Endodermal cell (in vitro differentiated cells): Measurements from ENCODE around the gene PTCHD1. TPM values are rescaled to one million over a fixed set of nuclear protein-coding genes. Genes with fewer than 3 reads are reported as not detected.

Experiments
- DNase-seq: peaks from one replicate; pipeline ENCODE4 v3.0.0-alpha.2; 2017
- H3K27ac ChIP-seq: 2 replicates; pipeline ENCODE4 v1.5.1; 2013; ENCODE audit warnings: mild to moderate bottlenecking, low read depth, low read length, moderate library complexity
- H3K27me3 ChIP-seq: 2 replicates; pipeline ENCODE4 v1.6.1; 2013; ENCODE audit warnings: mild to moderate bottlenecking, low read length, moderate library complexity; ENCODE audit not compliant: insufficient read depth, control insufficient read depth, poor library complexity, severe bottlenecking
- H3K36me3 ChIP-seq: 2 replicates; pipeline ENCODE4 v1.7.0; 2013; ENCODE audit warnings: mild to moderate bottlenecking, low read length, moderate library complexity; ENCODE audit not compliant: control insufficient read depth, insufficient read depth
- H3K4me1 ChIP-seq: one replicate; pipeline ENCODE4 v1.7.0; 2013; ENCODE audit warnings: low read length; ENCODE audit not compliant: control insufficient read depth, insufficient read depth
- H3K4me3 ChIP-seq: 2 replicates; pipeline ENCODE4 v1.5.1; 2013; ENCODE audit warnings: mild to moderate bottlenecking, low read length, moderate library complexity
- H3K9ac ChIP-seq: 2 replicates; pipeline ENCODE4 v1.6.1; 2013; ENCODE audit warnings: mild to moderate bottlenecking, low read length, moderate library complexity; ENCODE audit not compliant: poor library complexity, severe bottlenecking; ENCODE audit errors: extremely low read depth
- H3K9me3 ChIP-seq: 2 replicates; pipeline ENCODE4 v1.6.1; 2013; ENCODE audit warnings: mild to moderate bottlenecking, low read length, moderate library complexity; ENCODE audit not compliant: control insufficient read depth
- H3K27ac Mint-ChIP-seq: 2 replicates; pipeline ENCODE4 v1.8.0; 2020; ENCODE audit warnings: mixed read lengths
- H3K27me3 Mint-ChIP-seq: 2 replicates; pipeline ENCODE4 v1.8.0; 2021; ENCODE audit warnings: mild to moderate bottlenecking, mixed read lengths; ENCODE audit not compliant: insufficient read depth
- H3K36me3 Mint-ChIP-seq: 2 replicates; pipeline ENCODE4 v1.8.0; 2020; ENCODE audit warnings: low read depth, mixed read lengths
- H3K4me1 Mint-ChIP-seq: 2 replicates; pipeline ENCODE4 v1.8.0; 2020; ENCODE audit warnings: mixed read lengths
- H3K4me3 Mint-ChIP-seq: 2 replicates; pipeline ENCODE4 v1.8.0; 2020; ENCODE audit warnings: mild to moderate bottlenecking, moderate library complexity, mixed read lengths
- H3K9me3 Mint-ChIP-seq: 2 replicates; pipeline ENCODE4 v1.8.0; 2020; ENCODE audit warnings: mild to moderate bottlenecking, mixed read lengths
- CTCF ChIP-seq: fragments of 200-600 bp; sonication (generic); conservative IDR thresholded peaks from 2 replicates; pipeline ENCODE4 v1.5.0; 2021; ENCODE audit warnings: antibody characterized with exemption, mild to moderate bottlenecking
- WGBS, 2 experiments: methylation state at CpG; one replicate each; pipeline versions ENCODE4 v1.1.5 to v1.1.7; 2013; ENCODE audit warnings: missing lambda C conversion rate in 2 of 2, mixed read lengths in 1 of 2; ENCODE audit not compliant: insufficient coverage in 1 of 2, insufficient read length in 1 of 2; 5-methylcytosine and 5-hydroxymethylcytosine counted together
- total RNA-seq, 2 donors: library from RNA; stranded (reverse); fragmentation: NEBNext Ultra II Directional in 1 of 2; extraction: Animal tissue kit (Norgen Biotek cat#: 25700) in 1 of 2; gene quantifications; 2 replicates in 1 of 2; 3 replicates in 1 of 2; pipeline ENCODE4 v1.2.1, GENCODE V29; 2021

The PTCHD1 gene
- total RNA-seq, 2 donors from 2014 or later: 0.92 to 0.95 TPM

DNA sequence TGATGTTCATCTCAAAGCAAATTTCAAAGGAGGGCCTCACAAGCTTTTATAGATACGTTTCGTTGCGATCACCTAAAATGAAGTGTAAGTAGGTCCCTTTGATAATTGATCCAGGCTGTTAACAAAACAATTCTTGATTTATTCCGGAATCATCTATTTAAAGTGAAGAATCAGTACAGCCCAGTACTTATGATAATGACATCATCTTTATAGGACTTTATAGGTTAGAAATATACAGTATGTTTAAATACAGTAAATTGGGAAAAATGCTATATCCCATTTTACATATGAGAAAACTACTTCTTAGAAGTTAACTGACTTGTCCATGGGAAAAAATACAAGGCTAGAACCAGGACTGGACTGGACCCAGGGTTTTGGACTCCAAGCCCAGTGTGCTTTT is 3.7 kb downstream of the PTCHD1 start:
- Mint-ChIP-seq H3K9me3 (no peaks in the 10 kb centered on the region), H3K36me3 (no peaks in the 10 kb centered on the region), H3K4me1 (peaks cover 22% of the 10 kb centered on the region), H3K27me3 (peaks cover 44% of the 10 kb centered on the region), H3K4me3 (no peak overlapping the region), H3K27ac (no peak overlapping the region)
- DNase-seq: no peak
- Histone ChIP-seq H3K27ac (no peak overlapping the region), H3K9me3 (no peaks in the 10 kb centered on the region), H3K36me3 (no peaks in the 10 kb centered on the region), H3K27me3 (peaks cover 33% of the 10 kb centered on the region), H3K4me3 (no peak overlapping the region), H3K4me1 (no peaks in the 10 kb centered on the region), H3K9ac (no peak overlapping the region)
- TF ChIP-seq CTCF: no peak
- 91% methylated on average over 4 of the region's 4 CpGs; no CpG with 5 or more reads in 1 of the 2 experiments for WGBS, 2 experiments

DNA sequence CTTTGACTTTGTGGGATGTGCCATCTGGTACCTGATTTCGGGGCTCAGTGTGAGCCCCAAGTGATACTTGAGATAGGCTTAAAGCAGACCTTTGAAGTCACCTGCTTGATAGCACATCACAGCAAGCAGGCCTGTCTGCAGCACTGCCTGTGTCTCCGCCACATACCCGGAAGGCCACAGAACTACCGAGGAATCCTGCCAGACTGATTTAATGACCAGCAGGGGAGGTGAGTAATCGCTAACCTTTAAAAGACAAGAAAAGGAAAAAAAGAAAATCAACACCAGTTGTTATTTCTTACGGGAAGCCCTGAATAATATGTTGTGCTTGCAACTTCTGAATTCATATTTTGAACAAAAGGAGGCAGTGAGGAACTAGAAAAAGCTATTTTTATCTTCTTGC is 6.8 kb downstream of the PTCHD1 start:
- Mint-ChIP-seq H3K27ac (peak overlapping the region; percentile 35), H3K36me3 (no peaks in the 10 kb centered on the region), H3K4me1 (peaks cover 36% of the 10 kb centered on the region), H3K9me3 (no peaks in the 10 kb centered on the region), H3K27me3 (peaks cover 23% of the 10 kb centered on the region), H3K4me3 (no peak overlapping the region)
- Histone ChIP-seq H3K4me1 (no peaks in the 10 kb centered on the region), H3K4me3 (peak overlapping the region; percentile 43), H3K9me3 (no peaks in the 10 kb centered on the region), H3K36me3 (no peaks in the 10 kb centered on the region), H3K9ac (no peak overlapping the region), H3K27me3 (peaks cover 8% of the 10 kb centered on the region), H3K27ac (no peak overlapping the region)
- peak; percentile 90 for DNase-seq
- TF ChIP-seq CTCF: peak; percentile 73
- WGBS, 2 experiments: 17 to 25% methylated on average over 2 to 6 of the region's 6 CpGs

GRCh38 chrX:23344238-23344903 is 9.7 kb downstream of the PTCHD1 start:
- Mint-ChIP-seq H3K36me3 (no peaks in the 10 kb centered on the region), H3K4me1 (peaks cover 29% of the 10 kb centered on the region), H3K9me3 (no peaks in the 10 kb centered on the region), H3K4me3 (no peak overlapping the region), H3K27ac (no peak overlapping the region), H3K27me3 (peaks cover 7% of the 10 kb centered on the region)
- peak; percentile 77 for DNase-seq
- WGBS, 2 experiments: 0 to 33% methylated on average over 1 to 4 of the region's 5 CpGs
- Histone ChIP-seq H3K9ac (no peak overlapping the region), H3K27ac (no peak overlapping the region), H3K9me3 (no peaks in the 10 kb centered on the region), H3K4me1 (no peaks in the 10 kb centered on the region), H3K4me3 (no peak overlapping the region), H3K27me3 (no peaks in the 10 kb centered on the region), H3K36me3 (no peaks in the 10 kb centered on the region)
- TF ChIP-seq CTCF: no peak
